CD14-positive monocyte (primary cell): ENCODE data around the gene ZNF672. TPM values are rescaled to one million over a fixed set of nuclear protein-coding genes. Genes with fewer than 3 reads are reported as not detected.
A peak's percentile ranks its signal among the peaks of the same experiment; 100 is the strongest.

Experiments used
- DNase-seq, 3 donors: peaks; one replicate each; pipeline ENCODE4 v3.0.0-alpha.2; 2011 to 2022
- H2AFZ ChIP-seq: 2 replicates; pipeline ENCODE4 v1.6.0; 2012; ENCODE audit warnings: mild to moderate bottlenecking, low read depth, low read length, inconsistent platforms; ENCODE audit not compliant: insufficient read depth, poor library complexity, severe bottlenecking
- H3K27ac ChIP-seq, 2 donors: 1 replicate in 1 of 2; 2 replicates in 1 of 2; pipeline ENCODE4 v1.5.1; 2012 to 2013; ENCODE audit warnings: low read length in 2 of 2, control low read depth in 1 of 2, inconsistent platforms in 1 of 2, low read depth in 1 of 2, mild to moderate bottlenecking in 1 of 2
- H3K27me3 ChIP-seq, 2 donors: one replicate each; pipeline versions ENCODE4 v1.6.0 to v1.6.1; 2011 to 2013; ENCODE audit warnings: low read length in 2 of 2; ENCODE audit not compliant: control insufficient read depth in 2 of 2, insufficient read depth in 2 of 2
- H3K36me3 ChIP-seq, 2 donors: replicated peaks in 1 of 2; 1 replicate in 1 of 2; 2 replicates in 1 of 2; pipeline versions ENCODE4 v1.5.1 to v1.6.1; 2012 to 2013; ENCODE audit warnings: low read length in 2 of 2, control low read depth in 1 of 2, inconsistent platforms in 1 of 2, mild to moderate bottlenecking in 1 of 2; ENCODE audit not compliant: insufficient read depth in 2 of 2, control insufficient read depth in 1 of 2
- H3K4me1 ChIP-seq, 2 donors: 1 replicate in 1 of 2; 2 replicates in 1 of 2; pipeline versions ENCODE4 v1.5.1 to v1.6.1; 2012 to 2013; ENCODE audit warnings: low read length in 2 of 2, control low read depth in 1 of 2, inconsistent platforms in 1 of 2, mild to moderate bottlenecking in 1 of 2, moderate library complexity in 1 of 2; ENCODE audit not compliant: insufficient read depth in 2 of 2, control insufficient read depth in 1 of 2
- H3K4me2 ChIP-seq: replicated peaks from 2 replicates; pipeline ENCODE3; 2012; ENCODE audit warnings: low read length, moderate library complexity, mild to moderate bottlenecking; ENCODE audit not compliant: poor library complexity, severe bottlenecking; ENCODE audit errors: extremely low read depth
- H3K4me3 ChIP-seq, 3 experiments: fragments of 200-600 bp in 1 of 3; sonication (generic) in 1 of 3; replicated peaks in 1 of 3; 1 replicate in 2 of 3; 2 replicates in 1 of 3; pipeline ENCODE4 v1.5.1; 2011 to 2013; ENCODE audit warnings: low read length in 3 of 3, mild to moderate bottlenecking in 3 of 3, control low read depth in 2 of 3, low read depth in 2 of 3, inconsistent platforms in 1 of 3, moderate library complexity in 1 of 3
- H3K79me2 ChIP-seq: 2 replicates; pipeline ENCODE4 v1.6.0; 2012; ENCODE audit warnings: mild to moderate bottlenecking, control low read depth, inconsistent platforms, low read length, moderate library complexity; ENCODE audit not compliant: insufficient read depth
- H3K9ac ChIP-seq: 2 replicates; pipeline ENCODE4 v1.6.0; 2017; ENCODE audit warnings: low read length, mild to moderate bottlenecking; ENCODE audit not compliant: insufficient read depth, poor library complexity, severe bottlenecking
- H3K9me3 ChIP-seq, 2 donors: replicated peaks in 1 of 2; 1 replicate in 1 of 2; 2 replicates in 1 of 2; pipeline versions ENCODE4 v1.5.1 to v1.6.1; 2012 to 2013; ENCODE audit warnings: low read length in 2 of 2, control low read depth in 1 of 2; ENCODE audit not compliant: control insufficient read depth in 1 of 2, insufficient read depth in 1 of 2
- H4K20me1 ChIP-seq: 2 replicates; pipeline ENCODE4 v1.6.0; 2012; ENCODE audit warnings: mild to moderate bottlenecking, low read length, control low read depth, moderate library complexity; ENCODE audit not compliant: insufficient read depth
- H3K27ac Mint-ChIP-seq, 7 donors: one replicate each; pipeline ENCODE4 v1.8.0; 2020; ENCODE audit warnings: mild to moderate bottlenecking in 7 of 7, mixed read lengths in 7 of 7, moderate library complexity in 6 of 7, inconsistent platforms in 2 of 7
- H3K27me3 Mint-ChIP-seq, 3 donors: one replicate each; pipeline ENCODE4 v1.8.0; 2021 to 2022; ENCODE audit warnings: low read depth in 3 of 3, mild to moderate bottlenecking in 3 of 3, mixed read lengths in 3 of 3, moderate library complexity in 3 of 3, inconsistent platforms in 1 of 3
- H3K36me3 Mint-ChIP-seq, 2 donors: one replicate each; pipeline ENCODE4 v1.8.0; 2020; ENCODE audit warnings: mixed read lengths in 2 of 2, inconsistent platforms in 1 of 2, mild to moderate bottlenecking in 1 of 2
- H3K4me1 Mint-ChIP-seq: one replicate; pipeline ENCODE4 v1.8.0; 2020; ENCODE audit warnings: mild to moderate bottlenecking, mixed read lengths
- H3K4me3 Mint-ChIP-seq, 2 donors: one replicate each; pipeline ENCODE4 v1.8.0; 2020; ENCODE audit warnings: mild to moderate bottlenecking in 2 of 2, mixed read lengths in 2 of 2, moderate library complexity in 1 of 2
- H3K9me3 Mint-ChIP-seq, 7 donors: one replicate each; pipeline ENCODE4 v1.8.0; 2020 to 2022; ENCODE audit warnings: mixed read lengths in 7 of 7, mild to moderate bottlenecking in 6 of 7, moderate library complexity in 6 of 7, inconsistent platforms in 2 of 7
- WGBS: methylation state at CpG from one replicate; pipeline ENCODE4 v1.1.5; 2013; ENCODE audit warnings: missing lambda C conversion rate; ENCODE audit not compliant: insufficient coverage; 5-methylcytosine and 5-hydroxymethylcytosine counted together
- intact Hi-C, 2 donors: fragments of 100-400 bp; cut with micrococcal nuclease; formaldehyde crosslinking; loops; one replicate each; pipeline versions ENCODE4 v1.15.0 to v1.15.1; 2023
- polyA plus RNA-seq, 3 donors: library from polyadenylated mRNA; depleted of rRNA in 1 of 3; unstranded in 2 of 3; stranded (reverse) in 1 of 3; fragments of 300-500 nt in 2 of 3; fragments of >200 nt in 1 of 3; fragmentation: Illumina TruSeq in 2 of 3; gene quantifications; 1 replicate in 2 of 3; 2 replicates in 1 of 3; pipeline ENCODE4 v1.2.3, GENCODE V29; 2012 to 2021
- TF ChIP-seq, protein P1 (sequence below): fragments of 200-600 bp; IDR thresholded peaks from one replicate; pipeline ENCODE4 v1.8.0; 2022; ENCODE audit warnings: antibody characterized with exemption, mild to moderate bottlenecking

The ZNF672 gene
- polyA plus RNA-seq, 3 donors: 21.2 to 23.9 (median 23.4) TPM

DNA sequence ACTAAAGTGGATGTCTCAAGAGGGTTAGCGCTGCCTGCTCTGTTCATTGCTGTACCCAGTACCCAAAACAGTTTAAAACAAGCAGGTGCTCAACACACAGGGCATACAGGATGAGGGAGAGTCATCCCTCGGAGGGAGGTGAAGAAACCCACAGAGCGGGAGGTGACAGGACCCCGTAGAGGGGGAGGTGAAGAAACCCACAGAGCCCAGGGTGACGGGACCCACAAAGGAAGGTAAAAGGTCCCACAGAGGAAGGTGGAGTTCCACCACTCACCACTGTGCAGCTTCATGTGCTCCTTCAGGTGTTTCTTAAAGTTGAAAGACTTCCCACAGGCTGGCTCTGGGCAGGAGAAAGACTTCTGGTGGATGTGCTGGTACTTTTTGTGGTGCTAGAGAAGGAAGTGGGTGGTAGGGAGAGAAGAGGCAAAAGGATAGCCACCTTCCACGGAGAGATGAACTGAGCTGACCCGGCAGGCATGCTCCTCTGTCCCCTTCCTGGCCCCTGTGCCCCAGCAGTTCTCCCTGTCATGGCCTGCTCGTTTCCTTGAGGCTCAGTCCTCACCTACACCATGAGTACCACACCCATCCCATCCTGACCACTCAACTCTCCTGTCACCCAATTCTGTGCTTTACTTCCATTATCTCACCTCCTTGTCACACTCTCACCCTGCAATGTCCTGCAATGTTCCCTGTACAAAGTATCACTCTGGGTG, 15.8 kb downstream of the ZNF672 start:
- no peak overlapping the region for H3K4me3 ChIP-seq
- peaks cover 0 to 4% (median 1%) of the 10 kb centered on the region in 3 donors for H3K27me3 Mint-ChIP-seq
- H3K27me3 ChIP-seq: no peaks in the 10 kb centered on the region
- H3K27ac ChIP-seq: no peak overlapping the region
- peak overlapping the region in 1 of 7 donors; percentile 39 for H3K27ac Mint-ChIP-seq
- peaks cover 26 to 35% of the 10 kb centered on the region in 2 donors for H3K36me3 ChIP-seq
- no peak for DNase-seq
- H3K9me3 Mint-ChIP-seq: no peaks in the 10 kb centered on the region
- H2AFZ ChIP-seq: no peak overlapping the region
- H3K79me2 ChIP-seq: peaks cover 11% of the 10 kb centered on the region
- 71% methylated on average over 2 of the region's 8 CpGs for whole genome bisulfite sequencing
- no peak overlapping the region for H3K4me2 ChIP-seq
- H3K9ac ChIP-seq: no peak overlapping the region
- TF ChIP-seq, protein P1, sequence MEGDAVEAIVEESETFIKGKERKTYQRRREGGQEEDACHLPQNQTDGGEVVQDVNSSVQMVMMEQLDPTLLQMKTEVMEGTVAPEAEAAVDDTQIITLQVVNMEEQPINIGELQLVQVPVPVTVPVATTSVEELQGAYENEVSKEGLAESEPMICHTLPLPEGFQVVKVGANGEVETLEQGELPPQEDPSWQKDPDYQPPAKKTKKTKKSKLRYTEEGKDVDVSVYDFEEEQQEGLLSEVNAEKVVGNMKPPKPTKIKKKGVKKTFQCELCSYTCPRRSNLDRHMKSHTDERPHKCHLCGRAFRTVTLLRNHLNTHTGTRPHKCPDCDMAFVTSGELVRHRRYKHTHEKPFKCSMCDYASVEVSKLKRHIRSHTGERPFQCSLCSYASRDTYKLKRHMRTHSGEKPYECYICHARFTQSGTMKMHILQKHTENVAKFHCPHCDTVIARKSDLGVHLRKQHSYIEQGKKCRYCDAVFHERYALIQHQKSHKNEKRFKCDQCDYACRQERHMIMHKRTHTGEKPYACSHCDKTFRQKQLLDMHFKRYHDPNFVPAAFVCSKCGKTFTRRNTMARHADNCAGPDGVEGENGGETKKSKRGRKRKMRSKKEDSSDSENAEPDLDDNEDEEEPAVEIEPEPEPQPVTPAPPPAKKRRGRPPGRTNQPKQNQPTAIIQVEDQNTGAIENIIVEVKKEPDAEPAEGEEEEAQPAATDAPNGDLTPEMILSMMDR: no peak
- intact Hi-C loops: no loop called here
- H3K4me3 Mint-ChIP-seq: no peak overlapping the region
- peaks cover 15% of the 10 kb centered on the region for H3K4me1 Mint-ChIP-seq
- H3K4me1 ChIP-seq: peaks cover 24 to 26% of the 10 kb centered on the region in 2 donors
- H3K36me3 Mint-ChIP-seq: peaks cover 37 to 38% of the 10 kb centered on the region in 2 donors
- peaks cover 18% of the 10 kb centered on the region for H4K20me1 ChIP-seq
- no peaks in the 10 kb centered on the region for H3K9me3 ChIP-seq

GRCh38 chr1:248855580-248855979, 17.6 kb downstream of the ZNF672 start:
- no peak for DNase-seq
- Mint-ChIP-seq H3K27ac (no peak overlapping the region), H3K9me3 (no peaks in the 10 kb centered on the region), H3K27me3 (peaks cover 0 to 4% (median 0%) of the 10 kb centered on the region in 3 donors), H3K4me3 (no peak overlapping the region), H3K4me1 (peaks cover 29% of the 10 kb centered on the region), H3K36me3 (peaks cover 20 to 21% of the 10 kb centered on the region in 2 donors)
- Histone ChIP-seq H4K20me1 (peaks cover 14% of the 10 kb centered on the region), H2AFZ (no peak overlapping the region), H3K27me3 (no peaks in the 10 kb centered on the region), H3K4me1 (peaks cover 37 to 42% of the 10 kb centered on the region in 2 donors), H3K4me2 (no peak overlapping the region), H3K36me3 (peaks cover 9 to 18% of the 10 kb centered on the region in 2 donors), H3K27ac (no peak overlapping the region), H3K9me3 (no peaks in the 10 kb centered on the region), H3K79me2 (peaks cover 11% of the 10 kb centered on the region), H3K9ac (no peak overlapping the region), H3K4me3 (no peak overlapping the region)
- intact Hi-C loops: no loop called here
- TF ChIP-seq, protein P1: no peak
- WGBS: 98% methylated on average over 6 of the region's 6 CpGs
